Loucy (cell line): Measurements from ENCODE around the gene TDP1.

Experiments used
- H2AFZ ChIP-seq: fragments of 200-600 bp; sonication (generic); 2 replicates; pipeline ENCODE4 v1.6.0; 2016; ENCODE audit warnings: antibody characterized with exemption, mild to moderate bottlenecking, low read length, moderate library complexity
- H3F3A ChIP-seq: fragments of 200-600 bp; 2 replicates; pipeline ENCODE4 v1.6.0; 2016; ENCODE audit warnings: antibody characterized with exemption, low read depth, mild to moderate bottlenecking
- H3K27me3 ChIP-seq: fragments of 200-600 bp; sonication (generic); 2 replicates; pipeline ENCODE4 v1.6.1; 2014; ENCODE audit warnings: low read length, mild to moderate bottlenecking; ENCODE audit not compliant: insufficient read depth, poor library complexity, severe bottlenecking
- H3K36me3 ChIP-seq: fragments of 200-600 bp; sonication (generic); 2 replicates; pipeline ENCODE4 v1.6.1; 2016; ENCODE audit warnings: low read length; ENCODE audit not compliant: insufficient read depth
- H3K4me1 ChIP-seq: fragments of 200-600 bp; sonication (generic); 2 replicates; pipeline ENCODE4 v1.5.1; 2014; ENCODE audit warnings: low read length, mild to moderate bottlenecking; ENCODE audit not compliant: insufficient read depth, poor library complexity, severe bottlenecking
- H3K4me2 ChIP-seq: fragments of 200-600 bp; sonication (generic); 2 replicates; pipeline ENCODE4 v1.6.0; 2014; ENCODE audit warnings: antibody characterized with exemption, low read length, low read depth, mild to moderate bottlenecking; ENCODE audit not compliant: poor library complexity, severe bottlenecking
- H3K4me3 ChIP-seq: fragments of 200-600 bp; sonication (generic); 2 replicates; pipeline ENCODE4 v1.5.1; 2014; ENCODE audit warnings: low read length, mild to moderate bottlenecking, mixed read lengths; ENCODE audit not compliant: poor library complexity, severe bottlenecking
- H3K79me2 ChIP-seq: fragments of 200-600 bp; sonication (generic); 2 replicates; pipeline ENCODE4 v1.6.1; 2014; ENCODE audit warnings: low read length; ENCODE audit not compliant: insufficient read depth
- H3K9ac ChIP-seq: fragments of 200-600 bp; sonication (generic); 2 replicates; pipeline ENCODE4 v1.6.0; 2014; ENCODE audit warnings: mild to moderate bottlenecking, low read depth, low read length, moderate library complexity; ENCODE audit not compliant: poor library complexity, severe bottlenecking
- H3K9me2 ChIP-seq: fragments of 200-600 bp; sonication (generic); replicated peaks from 2 replicates; pipeline ENCODE4 v1.6.1; 2016; ENCODE audit warnings: low read depth, low read length, mixed read lengths
- H3K9me3 ChIP-seq: fragments of 200-600 bp; sonication (generic); 2 replicates; pipeline ENCODE4 v1.6.1; 2014; ENCODE audit warnings: mild to moderate bottlenecking, antibody characterized with exemption, low read length, low read depth; ENCODE audit not compliant: insufficient read depth
- H4K20me1 ChIP-seq: fragments of 200-600 bp; sonication (generic); 2 replicates; pipeline ENCODE4 v1.6.0; 2014; ENCODE audit warnings: antibody characterized with exemption, low read length, mild to moderate bottlenecking; ENCODE audit not compliant: insufficient read depth, poor library complexity, severe bottlenecking
- CTCF ChIP-seq: fragments of 200-600 bp; sonication (generic); conservative IDR thresholded peaks from 2 replicates; pipeline ENCODE4 v1.5.1; 2014; ENCODE audit warnings: mild to moderate bottlenecking, antibody characterized with exemption, low read length
- EZH2phosphoT487 ChIP-seq: fragments of 200-600 bp; IDR thresholded peaks from 2 replicates; pipeline ENCODE4 v1.6.1; 2018; ENCODE audit warnings: antibody characterized with exemption, mild to moderate bottlenecking, moderate library complexity, borderline replicate concordance

Gene TDP1

GRCh38 chr14:89921346-89921745 is 34.4 kb upstream of the TDP1 start:
- H3F3A ChIP-seq, result no peaks in the 10 kb centered on the region
- H3K4me3 ChIP-seq, result no peak overlapping the region
- H3K9ac ChIP-seq, result no peak overlapping the region
- H3K36me3 ChIP-seq, result 0 out of 2 replicates have a peak, but pooled peaks cover 2% of the 10 kb centered on the region
- H3K27me3 ChIP-seq, result no peaks in the 10 kb centered on the region
- no peaks in the 10 kb centered on the region for H4K20me1 ChIP-seq
- no peak overlapping the region for H2AFZ ChIP-seq
- H3K9me3 ChIP-seq, result no peaks in the 10 kb centered on the region
- no peaks in the 10 kb centered on the region for H3K79me2 ChIP-seq
- H3K4me2 ChIP-seq, result no peak overlapping the region
- no peaks in the 10 kb centered on the region for H3K9me2 ChIP-seq
- no peaks in the 10 kb centered on the region for H3K4me1 ChIP-seq
- TF ChIP-seq EZH2phosphoT487 (no peak), CTCF (no peak)

- no peak overlapping the region for H2AFZ ChIP-seq
These were observed 33.5 kb upstream of the TDP1 start for GRCh38 chr14:89922031-89922907.

GRCh38 chr14:89924268-89924667 is 31.5 kb upstream of the TDP1 start:
- H3K9ac ChIP-seq, result no peak overlapping the region
- no peak overlapping the region for H2AFZ ChIP-seq
- no peaks in the 10 kb centered on the region for H4K20me1 ChIP-seq
- no peaks in the 10 kb centered on the region for H3K9me3 ChIP-seq
- H3K79me2 ChIP-seq, result no peaks in the 10 kb centered on the region
- H3K27me3 ChIP-seq, result no peaks in the 10 kb centered on the region
- no peak for TF ChIP-seq EZH2phosphoT487
- no peak for TF ChIP-seq CTCF
- H3K4me2 ChIP-seq, result no peak overlapping the region
- H3K9me2 ChIP-seq, result no peaks in the 10 kb centered on the region
- H3K4me3 ChIP-seq, result no peak overlapping the region
- H3K36me3 ChIP-seq, result 0 out of 2 replicates have a peak, but pooled peaks cover 2% of the 10 kb centered on the region
- H3F3A ChIP-seq, result no peaks in the 10 kb centered on the region
- H3K4me1 ChIP-seq, result no peaks in the 10 kb centered on the region

More at GRCh38 chr14:89922031-89922907, 33.5 kb upstream of the TDP1 start:
- TF ChIP-seq CTCF, result no peak
- no peak for TF ChIP-seq EZH2phosphoT487
- Histone ChIP-seq H3K36me3 (0 out of 2 replicates have a peak, but pooled peaks cover 2% of the 10 kb centered on the region), H3K27me3 (no peaks in the 10 kb centered on the region), H3K4me1 (no peaks in the 10 kb centered on the region), H3K9me3 (no peaks in the 10 kb centered on the region), H3K4me2 (no peak overlapping the region), H4K20me1 (no peaks in the 10 kb centered on the region), H3K4me3 (no peak overlapping the region), H3F3A (no peaks in the 10 kb centered on the region), H3K9me2 (no peaks in the 10 kb centered on the region), H3K79me2 (no peaks in the 10 kb centered on the region), H3K9ac (no peak overlapping the region)
